ENCODE results near the gene PPIA. TPM values are rescaled to one million over a fixed set of nuclear protein-coding genes. Genes with fewer than 3 reads are reported as not detected.

PPIA gene
- total RNA-seq, 1 experiment from 2014 or later = 2,836 TPM

- ChIA-PET POLR2A (no interaction called here), CTCF (no interaction called here), RAD21 (ENCODE audit: low non-redundant PET in 1 of 2, low total read pairs in 2 of 2, uncharacterized antibody in 2 of 2, unreplicated experiment in 2 of 2) (no interaction called here)
- TF ChIP-seq EGR1 (IDR thresholded peaks at IDR 0.05; ENCODE audit: low read depth) = no peak
- no peak for TF ChIP-seq FOSL1 (IDR thresholded peaks at IDR 0.05; ENCODE audit: low read depth)
- TF ChIP-seq, protein P1, sequence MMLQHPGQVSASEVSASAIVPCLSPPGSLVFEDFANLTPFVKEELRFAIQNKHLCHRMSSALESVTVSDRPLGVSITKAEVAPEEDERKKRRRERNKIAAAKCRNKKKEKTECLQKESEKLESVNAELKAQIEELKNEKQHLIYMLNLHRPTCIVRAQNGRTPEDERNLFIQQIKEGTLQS (IDR thresholded peaks at IDR 0.05) = no peak
- TF ChIP-seq ZFX (IDR thresholded peaks at IDR 0.05) = no peak
- no peak for TF ChIP-seq CTCF (IDR thresholded peaks at IDR 0.05 in 2 of 3, conservative IDR thresholded peaks at IDR 0.05 in 1 of 3; ENCODE audit: borderline replicate concordance in 1 of 3, insufficient read depth in 1 of 3, low read depth in 2 of 3, low read length in 2 of 3)
- no peak for TF ChIP-seq ZBTB33 (IDR thresholded peaks at IDR 0.05; ENCODE audit: extremely low read depth, insufficient replicate concordance, low read length)
- TF ChIP-seq EZH2phosphoT487 (IDR thresholded peaks at IDR 0.05; ENCODE audit: borderline replicate concordance) = no peak
- no peak for TF ChIP-seq ELF1 (IDR thresholded peaks at IDR 0.05; ENCODE audit: borderline replicate concordance, low read depth)
- no peak for TF ChIP-seq CEBPB (IDR thresholded peaks at IDR 0.05; ENCODE audit: low read depth)
- TF ChIP-seq ZNF274 (IDR thresholded peaks at IDR 0.05; ENCODE audit: low read depth, low read length) = no peak
- no peak for TF ChIP-seq MAX (IDR thresholded peaks at IDR 0.05)
- TF ChIP-seq YY1 (IDR thresholded peaks at IDR 0.05; ENCODE audit: extremely low read depth, insufficient replicate concordance, low read depth, low read length) = no peak
- TF ChIP-seq REST (IDR thresholded peaks at IDR 0.05; ENCODE audit: low read depth) = no peak
- no peak for TF ChIP-seq RAD21 (IDR thresholded peaks at IDR 0.05; ENCODE audit: low read depth)
- Histone ChIP-seq H3K27me3 (ENCODE audit: insufficient read depth, low read length) (no peaks in the 10 kb centered on the region), H3K9ac (ENCODE audit: low read length) (no peak overlapping the region), H3K4me2 (ENCODE audit: low read length) (no peak overlapping the region), H3K36me3 (ENCODE audit: control insufficient read depth in 1 of 2, insufficient read depth in 2 of 2, low read length in 2 of 2) (peaks cover 29 to 67% of the 10 kb centered on the region in 2 experiments), H3K4me1 (ENCODE audit: control insufficient read depth in 1 of 2, insufficient read depth in 2 of 2, low read length in 2 of 2) (peaks cover 9 to 28% of the 10 kb centered on the region in 2 experiments; a peak in 3 of 4 replicates), H3K4me3 (replicated peaks in 1 of 2; ENCODE audit: low read depth in 1 of 2, low read length in 2 of 2) (no peak overlapping the region), H3K9me3 (ENCODE audit: control insufficient read depth in 1 of 2, insufficient read depth in 1 of 2, low read depth in 1 of 2, low read length in 2 of 2) (no peaks in the 10 kb centered on the region), H3K79me2 (ENCODE audit: insufficient read depth, low read length) (peaks cover 74% of the 10 kb centered on the region), H3K9me2 (ENCODE audit: insufficient read depth) (no peaks in the 10 kb centered on the region), H3K27ac (ENCODE audit: low read depth, low read length) (no peak overlapping the region; the same call in 1 of the 2 replicates), H2AFZ (ENCODE audit: low read depth, low read length, poor library complexity, severe bottlenecking) (no peak overlapping the region), H4K20me1 (ENCODE audit: insufficient read depth) (peaks cover 43% of the 10 kb centered on the region; the same call in 1 of the 2 replicates)
- intact Hi-C loops (cut with micrococcal nuclease) = loop anchor here (5.0 to 10.0 kb wide), 2 partner anchors 47 to 125 kb away; partner anchors contain the start of gene H2AZ2
- ATAC-seq (no peak), DNase-seq (ENCODE audit: low read depth, low spot score) (no peak)
- BruUV-seq (replicated peaks) = no TSS peak
These were observed 3.5 kb downstream of the PPIA start for GRCh38 chr7:44799939-44800338.

Data from HCT116 (cell line).